Kidney (tissue), 14 donors: ENCODE results near the gene CD99. TPM values are rescaled to one million over a fixed set of nuclear protein-coding genes. Genes with fewer than 3 reads are reported as not detected.

ENCODE experiments used
- DNase-seq, 5 donors: peaks; one replicate each; pipeline ENCODE4 v3.0.0-alpha.2; 2013 to 2020
- FAIRE-seq: peaks from 2 replicates; lab custom pipeline; 2012; peaks lifted over from hg19 to GRCh38; lab: Jason Lieb, UNC
- H3K27ac ChIP-seq, 2 donors: one replicate each; pipeline ENCODE4 v1.7.0; 2013; ENCODE audit warnings: low read depth in 2 of 2, low read length in 2 of 2, inconsistent platforms in 1 of 2
- H3K27me3 ChIP-seq: one replicate; pipeline ENCODE4 v1.7.1; 2013; ENCODE audit warnings: low read length, inconsistent platforms; ENCODE audit not compliant: control insufficient read depth, insufficient read depth
- H3K36me3 ChIP-seq, 3 donors: one replicate each; pipeline versions ENCODE4 v1.7.0 to v1.7.1; 2013; ENCODE audit warnings: low read length in 3 of 3, control low read depth in 1 of 3, inconsistent platforms in 1 of 3; ENCODE audit not compliant: insufficient read depth in 3 of 3, control insufficient read depth in 2 of 3
- H3K4me1 ChIP-seq, 3 donors: one replicate each; pipeline versions ENCODE4 v1.7.0 to v1.7.1; 2013; ENCODE audit warnings: low read length in 3 of 3, inconsistent platforms in 1 of 3, low read depth in 1 of 3; ENCODE audit not compliant: control insufficient read depth in 2 of 3, insufficient read depth in 2 of 3
- H3K4me3 ChIP-seq, 3 donors: one replicate each; pipeline versions ENCODE4 v1.7.0 to v1.8.1; 2013; ENCODE audit warnings: low read length in 3 of 3, control low read depth in 1 of 3, inconsistent platforms in 1 of 3
- H3K9ac ChIP-seq, 3 donors: one replicate each; pipeline versions ENCODE4 v1.7.0 to v1.7.1; 2013; ENCODE audit warnings: low read length in 3 of 3, control low read depth in 1 of 3, inconsistent platforms in 1 of 3
- H3K9me3 ChIP-seq, 3 donors: one replicate each; pipeline versions ENCODE4 v1.7.0 to v1.7.1; 2013; ENCODE audit warnings: low read length in 3 of 3, control low read depth in 1 of 3, inconsistent platforms in 1 of 3; ENCODE audit not compliant: control insufficient read depth in 2 of 3, insufficient read depth in 1 of 3
- CTCF ChIP-seq: IDR thresholded peaks from 3 replicates; pipeline ENCODE4 v1.5.1; 2012; ENCODE audit warnings: mild to moderate bottlenecking, moderate library complexity, borderline replicate concordance; ENCODE audit not compliant: insufficient read depth; ENCODE audit errors: extremely low read depth
- intact Hi-C: fragments of 100-400 bp; cut with DNase I; formaldehyde crosslinking; loops from one replicate; pipeline ENCODE4 v1.11.1; 2022
- polyA plus RNA-seq: library from polyadenylated mRNA; stranded (reverse); fragments of 350-450 nt; fragmentation: Illumina TruSeq; extraction: RNeasy Lipid Tissue Mini Kit (QIAGEN cat#74804); gene quantifications from one replicate; pipeline ENCODE4 v1.2.3, GENCODE V29; 2014; ENCODE audit warnings: low read depth, low replicate concordance; ENCODE audit not compliant: insufficient read depth
- total RNA-seq: library from RNA; stranded (reverse); fragmentation: NEBNext Ultra II Directional; extraction: Animal tissue kit (Norgen Biotek cat#: 25700); gene quantifications from one replicate; pipeline ENCODE4 v1.2.1, GENCODE V29; 2021
- donor health status: control.
- donor health status: control.
- donor health status: control.
- donor health status: control.
- donor health status: control.
- donor health status: DM: yes; HTN: yes; CAD: no.
- donor health status: Normal renal cell carcinoma (clear cell type).

Gene CD99
- total and polyA plus RNA-seq, 2 donors from 2014 or later = 125 to 136 TPM

- H3K27ac ChIP-seq = no peak overlapping the region
- no peak for TF ChIP-seq CTCF
- intact Hi-C loops = no loop called here
- FAIRE-seq = no peak
- H3K36me3 ChIP-seq = no peaks in the 10 kb centered on the region
- no peak overlapping the region for H3K9ac ChIP-seq
- no peak overlapping the region for H3K4me3 ChIP-seq
- peaks cover 0 to 2% (median 0%) of the 10 kb centered on the region in 3 donors for H3K4me1 ChIP-seq
- no peaks in the 10 kb centered on the region for H3K9me3 ChIP-seq
- DNase-seq = no peak
- H3K27me3 ChIP-seq = no peaks in the 10 kb centered on the region
Observed at GRCh38 chrX:2699959-2700358, 8.9 kb downstream of the CD99 start.

- DNase-seq = no peak
Observed at GRCh38 chrX:2700405-2701320, 9.6 kb downstream of the CD99 start.

GRCh38 chrX:2701600-2701999, 10.5 kb downstream of the CD99 start:
- FAIRE-seq (no peak), DNase-seq (peak in 1 of 5 donors; percentile 8)
- Histone ChIP-seq H3K9me3 (no peaks in the 10 kb centered on the region), H3K36me3 (no peaks in the 10 kb centered on the region), H3K27ac (no peak overlapping the region), H3K27me3 (no peaks in the 10 kb centered on the region), H3K4me3 (no peak overlapping the region), H3K9ac (no peak overlapping the region), H3K4me1 (no peaks in the 10 kb centered on the region)
- intact Hi-C loops = no loop called here
- TF ChIP-seq CTCF = no peak

More at GRCh38 chrX:2700405-2701320, 9.6 kb downstream of the CD99 start:
- H3K4me3 ChIP-seq = no peak overlapping the region
- H3K36me3 ChIP-seq = no peaks in the 10 kb centered on the region
- no peaks in the 10 kb centered on the region for H3K27me3 ChIP-seq
- H3K9ac ChIP-seq = no peak overlapping the region
- no peaks in the 10 kb centered on the region for H3K9me3 ChIP-seq
- H3K4me1 ChIP-seq = no peaks in the 10 kb centered on the region
- intact Hi-C loops = no loop called here
- FAIRE-seq = no peak
- TF ChIP-seq CTCF = no peak
- no peak overlapping the region for H3K27ac ChIP-seq
